HG03060 (cell line): ENCODE results near the gene CTXN1.
A peak's percentile ranks its signal among the peaks of the same experiment; 100 is the strongest.
"Not testable (repeated sequence)": the region's sequence is repeated elsewhere in the genome, so short reads cannot be mapped to it uniquely, and the experiment has no call there.

Experiments
- ATAC-seq: cut with Tn5 transposase; IDR thresholded peaks from one replicate; pipeline ENCODE4 v1.9.1; 2021; ENCODE audit warnings: low read depth, moderate number of reproducible peaks; ENCODE audit not compliant: unreplicated experiment

The CTXN1 gene

GRCh38 chr19:7926727-7927604 is 1.0 kb upstream of the CTXN1 start:
- no peak for ATAC-seq

GRCh38 chr19:7925171-7925851 is 624 bp downstream of the CTXN1 start:
- no peak for ATAC-seq

- no peak for ATAC-seq
Observed at GRCh38 chr19:7924651-7925170, 1.2 kb downstream of the CTXN1 start.

- no peak for ATAC-seq
Observed at GRCh38 chr19:7924241-7924640, 1.7 kb downstream of the CTXN1 start.

GRCh38 chr19:7923295-7924191 is 2.4 kb downstream of the CTXN1 start:
- ATAC-seq = no peak

- ATAC-seq = no peak
Observed at GRCh38 chr19:7922836-7923195, 3.1 kb downstream of the CTXN1 start.

- no peak for ATAC-seq
Observed at GRCh38 chr19:7921967-7922835, 3.7 kb downstream of the CTXN1 start.

- no peak for ATAC-seq
Observed at GRCh38 chr19:7921302-7921966, 4.5 kb downstream of the CTXN1 start.

GRCh38 chr19:7920519-7921301 is 5.2 kb downstream of the CTXN1 start:
- ATAC-seq = peak; percentile 24

- ATAC-seq = peak; percentile 46
Observed at GRCh38 chr19:7919610-7920518, 6.1 kb downstream of the CTXN1 start, which contains the start of gene SNAPC2. Gene SNAPC2, plus strand, starts transcription at chr19:7920338. Its CDS starts 29 bp downstream, at chr19:7920367.

GRCh38 chr19:7918615-7919421 is 7.1 kb downstream of the CTXN1 start:
- ATAC-seq = no peak

- ATAC-seq = not testable (repeated sequence)
Observed at GRCh38 chr19:7918062-7918614, 7.8 kb downstream of the CTXN1 start.

GRCh38 chr19:7917267-7918061 is 8.5 kb downstream of the CTXN1 start:
- no peak for ATAC-seq

GRCh38 chr19:7916955-7917266 is 9.0 kb downstream of the CTXN1 start:
- no peak for ATAC-seq

- ATAC-seq = no peak
Observed at GRCh38 chr19:7916103-7916954, 9.6 kb downstream of the CTXN1 start.
